Stimulated activated CD4-positive, alpha-beta T cell treated with anti-CD3 and anti-CD28 coated beads, Interleukin-1b, Interleukin-23, amount 100 ng/mL, for 48 hours (primary cell): ENCODE data around the gene WNK3.
"Not testable (repeated sequence)": the region's sequence is repeated elsewhere in the genome, so short reads cannot be mapped to it uniquely, and the experiment has no call there.

Source experiments
- DNase-seq: peaks from one replicate; pipeline ENCODE4 v3.0.0-alpha.2; 2020

Gene WNK3

GRCh38 chrX:54357414-54358377 lies at the start of gene WNK3:
WNK3 (minus strand) TSS chrX:54358046.
- peak; percentile 41 for DNase-seq

GRCh38 chrX:54407266-54407665 lies 49.4 kb upstream of the WNK3 start:
- no peak for DNase-seq

GRCh38 chrX:54397113-54397512 lies 39.3 kb upstream of the WNK3 start:
- no peak for DNase-seq

- DNase-seq: no peak
These were observed 28.5 kb upstream of the WNK3 start for GRCh38 chrX:54386314-54386713.

- DNase-seq: not testable (repeated sequence)
These were observed 26.8 kb upstream of the WNK3 start for GRCh38 chrX:54384661-54385060.

GRCh38 chrX:54359408-54359807 lies 1.6 kb upstream of the WNK3 start:
- no peak for DNase-seq

GRCh38 chrX:54358424-54359211 lies 772 bp upstream of the WNK3 start:
- DNase-seq: peak; percentile 47

- DNase-seq: no peak
These were observed 5.2 kb downstream of the WNK3 start for GRCh38 chrX:54352677-54353076.

- DNase-seq: not testable (repeated sequence)
These were observed 20.5 kb downstream of the WNK3 start for GRCh38 chrX:54337383-54337782.

- DNase-seq: no peak
These were observed 32.8 kb downstream of the WNK3 start for GRCh38 chrX:54325077-54325476.

GRCh38 chrX:54320067-54320466 lies 37.8 kb downstream of the WNK3 start:
- no peak for DNase-seq

- DNase-seq: no peak
These were observed 51.5 kb downstream of the WNK3 start for GRCh38 chrX:54306379-54306778.

- no peak for DNase-seq
These were observed 56.3 kb downstream of the WNK3 start for GRCh38 chrX:54301516-54301915.

GRCh38 chrX:54294306-54294705 lies 63.5 kb downstream of the WNK3 start:
- no peak for DNase-seq

GRCh38 chrX:54292755-54293154 lies 65.1 kb downstream of the WNK3 start:
- no peak for DNase-seq

GRCh38 chrX:54291758-54292157 lies 66.1 kb downstream of the WNK3 start:
- no peak for DNase-seq

- DNase-seq: no peak
These were observed 68.9 kb downstream of the WNK3 start for GRCh38 chrX:54288968-54289367.

GRCh38 chrX:54288277-54288676 lies 69.6 kb downstream of the WNK3 start:
- DNase-seq: no peak

- DNase-seq: no peak
These were observed 76.2 kb downstream of the WNK3 start for GRCh38 chrX:54281676-54282075.

GRCh38 chrX:54280466-54280865 lies 77.4 kb downstream of the WNK3 start:
- DNase-seq: no peak

- DNase-seq: no peak
These were observed 86.2 kb downstream of the WNK3 start for GRCh38 chrX:54271664-54272063.

GRCh38 chrX:54248309-54248708 lies 109.5 kb downstream of the WNK3 start:
- DNase-seq: no peak

- DNase-seq: no peak
These were observed 111.0 kb downstream of the WNK3 start for GRCh38 chrX:54246866-54247265.

GRCh38 chrX:54238588-54238987 lies 119.3 kb downstream of the WNK3 start:
- no peak for DNase-seq
